NCI-H82 treated with DMSO at 0.1 percent for 48 hours (cell line): ENCODE results near the gene HPS5.

Experiments used
- DNase-seq: peaks from one replicate; lab custom pipeline; 2025; ENCODE audit not compliant: unreplicated experiment; lab: John Stamatoyannopoulos, UW

HPS5 gene

GRCh38 chr11:18321578-18321968, 367 bp downstream of the HPS5 start:
- DNase-seq = no peak

DNA sequence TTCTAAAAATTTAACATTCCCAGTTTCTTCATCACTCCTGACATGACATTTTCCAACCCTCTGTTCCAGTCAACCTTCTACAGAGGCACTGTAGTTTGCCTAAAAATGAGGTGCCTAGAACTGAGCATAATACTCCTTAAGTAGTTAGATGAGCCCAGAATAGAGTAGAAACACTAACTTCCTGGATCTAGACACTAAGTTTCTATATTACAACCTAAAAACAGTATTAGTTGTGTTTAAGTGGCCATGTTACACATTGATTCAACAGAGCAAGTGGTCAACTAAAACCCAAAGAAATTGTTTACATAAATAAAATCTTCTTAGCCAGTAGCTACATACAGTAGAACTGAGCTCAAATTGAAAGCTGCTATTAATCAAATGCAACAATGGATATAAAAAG, 1.3 kb downstream of the HPS5 start:
- DNase-seq = no peak

GRCh38 chr11:18319914-18320313, 2.0 kb downstream of the HPS5 start:
- DNase-seq = no peak

DNA sequence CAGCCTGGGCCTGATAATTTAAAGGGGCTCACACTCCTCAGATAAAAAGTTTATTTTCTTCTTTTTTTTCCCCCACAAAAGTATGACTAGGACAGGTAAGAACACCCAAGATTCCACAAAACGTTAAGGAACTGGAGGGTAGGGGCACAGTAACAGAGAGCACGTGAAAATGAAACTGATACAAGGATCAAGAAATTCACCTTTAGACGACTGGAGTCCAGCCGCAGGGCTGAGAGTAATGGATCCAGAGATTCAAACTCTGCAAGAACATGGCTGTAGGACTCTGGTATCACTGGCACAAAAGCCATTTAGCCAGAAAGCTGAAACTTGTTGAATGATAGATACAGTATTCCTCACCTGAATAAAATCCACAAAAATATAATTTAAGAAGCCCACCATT, 4.4 kb downstream of the HPS5 start:
- no peak for DNase-seq

DNA sequence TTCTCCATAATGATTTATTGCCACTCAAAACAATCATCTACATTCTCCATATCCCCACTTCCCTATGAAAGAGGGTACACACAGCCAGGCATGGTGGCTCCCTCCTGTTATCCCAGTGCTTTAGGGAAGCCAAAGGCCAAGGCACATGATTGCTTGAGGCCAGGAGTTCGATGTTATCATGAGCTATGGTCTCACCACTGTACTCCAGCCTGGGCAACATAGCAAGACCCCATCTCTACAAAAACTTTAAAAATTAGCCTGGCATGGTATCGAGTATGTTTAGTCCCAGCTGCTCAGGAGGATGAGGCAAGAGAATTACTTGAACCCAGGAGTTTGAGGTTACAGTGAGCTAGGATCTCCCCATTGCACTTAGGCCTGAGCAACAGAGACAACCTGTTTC, 6.0 kb downstream of the HPS5 start:
- no peak for DNase-seq

DNA sequence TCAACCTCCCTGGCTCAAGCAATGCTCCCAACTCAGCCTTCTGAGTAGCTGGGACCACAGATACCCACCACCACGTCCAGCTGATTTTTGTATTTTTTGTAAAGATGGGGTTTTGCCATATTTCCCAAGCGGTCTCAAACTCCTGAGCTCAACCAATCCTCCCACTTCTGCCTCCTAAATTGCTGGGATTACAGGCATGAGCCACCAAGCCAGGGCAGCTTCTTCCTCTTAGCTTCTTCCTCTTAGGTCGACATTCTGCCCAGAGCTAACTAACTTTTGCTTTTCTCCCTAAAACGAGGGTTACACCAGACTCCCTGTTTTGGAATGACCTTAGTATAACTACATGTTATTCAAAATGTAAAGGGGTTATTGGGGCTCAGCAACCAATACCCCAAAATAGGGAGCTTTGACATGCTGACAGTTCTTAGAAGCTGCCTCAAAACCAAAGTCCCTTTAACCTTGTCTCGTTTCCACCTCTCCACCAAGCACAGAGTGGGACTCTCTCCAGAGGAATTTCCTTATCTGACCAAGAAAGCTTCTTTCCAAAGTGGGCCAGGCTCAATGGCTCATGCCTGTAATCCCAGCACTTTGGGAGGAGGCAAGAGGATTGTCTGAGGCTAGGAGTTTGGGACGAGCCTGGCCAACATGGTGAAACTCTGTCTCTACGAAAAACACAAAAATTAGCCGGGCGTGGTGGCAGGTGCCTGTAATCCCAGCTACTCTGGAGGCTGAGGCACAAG, 7.0 kb downstream of the HPS5 start:
- no peak for DNase-seq

DNA sequence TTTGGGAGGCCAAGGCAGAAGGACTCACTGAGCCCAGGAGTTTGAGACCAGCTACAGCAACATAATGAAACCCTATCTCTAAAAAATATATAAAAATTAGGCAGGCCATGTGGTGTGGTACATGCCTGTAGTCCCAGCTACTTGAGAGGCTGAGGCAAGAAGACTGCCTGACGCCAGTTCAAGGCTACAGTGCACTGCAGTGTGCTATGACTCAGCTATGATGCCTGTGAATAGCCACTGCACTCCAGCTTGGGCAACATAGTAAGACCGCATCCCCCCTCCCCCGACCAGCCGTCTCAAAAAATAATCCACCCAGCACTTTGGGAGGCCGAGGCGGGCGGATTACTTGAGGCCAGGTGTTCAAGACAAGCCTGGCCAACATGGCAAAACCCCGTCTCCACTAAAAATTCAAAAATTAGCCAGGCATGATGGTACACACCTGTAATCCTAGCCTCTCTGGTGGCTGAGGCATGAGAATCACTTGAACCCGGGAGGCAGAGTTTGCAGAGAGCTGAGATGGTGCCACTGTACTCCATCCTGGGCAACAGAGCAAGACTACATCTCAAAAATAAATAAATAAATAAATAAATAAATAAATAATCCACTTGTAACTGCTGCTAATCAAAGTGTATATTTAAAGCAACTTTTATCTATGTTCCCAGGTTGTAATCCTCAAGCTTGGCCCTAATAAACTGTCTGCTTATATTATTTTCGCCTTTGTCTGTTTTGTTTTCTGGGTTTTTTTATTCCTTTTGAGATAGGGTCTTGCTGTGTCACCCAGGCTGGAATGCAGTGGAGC, 7.8 kb downstream of the HPS5 start:
- DNase-seq = no peak

DNA sequence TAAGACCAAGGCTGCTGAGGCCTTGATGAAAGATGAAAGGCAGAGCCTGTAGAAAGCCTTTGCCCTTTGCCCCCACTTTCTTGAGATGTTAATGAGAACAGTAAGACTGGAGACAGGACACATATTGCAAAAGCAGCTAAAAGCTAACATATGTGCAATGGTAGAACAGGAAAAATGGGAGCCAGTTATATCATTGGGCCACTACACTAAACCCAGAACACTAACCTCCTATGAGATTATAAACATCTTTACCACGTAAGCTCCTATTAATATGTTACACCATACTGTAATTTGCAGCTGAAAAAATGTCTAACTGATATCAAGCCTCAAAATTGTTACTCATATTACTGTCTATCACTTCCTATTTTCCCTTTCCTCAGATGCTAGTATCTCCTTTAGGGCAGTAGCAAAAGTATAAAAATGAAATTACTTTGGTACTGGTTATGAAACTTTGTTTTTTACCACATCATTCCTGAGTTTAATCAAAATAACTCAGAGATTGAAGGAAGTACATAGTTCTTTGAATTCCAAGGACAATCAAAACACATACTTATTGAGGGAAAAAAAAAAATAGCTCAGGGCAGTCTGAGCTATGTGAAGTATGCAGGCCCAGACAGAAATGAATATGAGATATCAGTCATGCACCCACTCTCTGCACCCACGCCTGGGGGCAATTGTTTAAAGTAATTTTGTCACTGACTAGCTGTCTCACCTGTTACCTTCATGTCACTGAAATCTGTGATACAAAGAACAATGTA, 9.1 kb downstream of the HPS5 start:
- DNase-seq = no peak

- DNase-seq = no peak
Observed at GRCh38 chr11:18312012-18312411, 9.9 kb downstream of the HPS5 start.

- no peak for DNase-seq
Observed at GRCh38 chr11:18310800-18311340, 11.1 kb downstream of the HPS5 start.

- DNase-seq = no peak
Observed at GRCh38 chr11:18309691-18310090, 12.2 kb downstream of the HPS5 start.

DNA sequence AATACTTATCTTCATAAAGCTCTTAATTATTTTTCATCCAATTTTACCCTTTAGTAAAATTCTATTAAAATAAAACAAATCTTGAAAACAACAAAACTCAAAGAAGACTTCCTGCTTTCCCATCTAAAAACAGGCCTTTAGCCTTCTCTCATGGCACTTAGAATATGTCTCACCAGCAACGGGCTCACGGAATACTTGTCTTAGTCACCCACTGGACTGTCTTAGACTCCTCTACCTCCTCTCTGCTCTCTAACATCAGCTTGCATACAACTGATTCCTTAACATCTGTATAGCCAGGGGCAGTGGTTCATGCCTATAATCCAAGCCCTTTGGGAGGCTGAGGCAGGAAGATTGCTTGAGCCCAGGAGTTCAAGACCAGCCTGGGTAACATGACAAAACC, 13.7 kb downstream of the HPS5 start:
- no peak for DNase-seq

- DNase-seq = no peak
Observed at GRCh38 chr11:18307461-18308139, 14.3 kb downstream of the HPS5 start.

DNA sequence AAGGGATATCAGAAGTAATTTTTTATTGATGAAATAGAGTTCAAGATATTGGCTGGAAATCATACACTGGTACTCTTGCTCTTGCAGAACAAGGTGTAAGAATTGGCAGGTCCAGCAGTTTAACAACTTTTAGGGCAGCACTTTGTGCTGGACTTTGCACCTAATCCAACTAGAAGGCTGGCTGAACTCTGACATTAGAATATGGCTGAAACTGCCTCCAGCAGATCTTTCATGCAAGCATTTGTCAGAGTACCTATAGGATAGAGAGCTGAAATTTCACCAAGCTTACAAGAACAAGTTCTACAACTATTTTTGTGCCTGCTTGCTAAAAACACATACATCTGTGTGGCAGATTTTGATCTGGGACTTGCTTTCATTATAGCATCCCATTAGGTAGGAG, 17.2 kb downstream of the HPS5 start:
- DNase-seq = no peak

DNA sequence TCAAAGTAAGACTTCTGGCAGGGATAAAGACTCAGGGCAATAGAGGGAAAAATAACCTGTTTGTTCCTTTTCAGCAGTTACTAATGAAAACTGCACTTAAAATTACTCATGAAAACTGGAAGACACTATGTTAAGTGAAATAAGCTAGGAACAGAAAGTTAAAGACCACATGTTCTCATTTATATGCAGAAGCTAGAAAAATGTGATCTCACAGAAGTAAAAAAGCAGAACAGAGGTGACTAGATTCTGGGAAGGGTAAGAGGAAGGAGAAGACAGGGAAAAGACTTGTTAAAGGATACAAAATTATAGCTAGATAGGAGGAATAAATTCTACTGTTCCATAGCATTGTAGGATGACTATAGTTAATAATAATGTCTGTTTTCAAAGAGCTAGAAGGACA, 22.2 kb downstream of the HPS5 start:
- no peak for DNase-seq

GRCh38 chr11:18295316-18295715, 26.6 kb downstream of the HPS5 start:
- DNase-seq = no peak

GRCh38 chr11:18294862-18295261, 27.1 kb downstream of the HPS5 start:
- DNase-seq = no peak

DNA sequence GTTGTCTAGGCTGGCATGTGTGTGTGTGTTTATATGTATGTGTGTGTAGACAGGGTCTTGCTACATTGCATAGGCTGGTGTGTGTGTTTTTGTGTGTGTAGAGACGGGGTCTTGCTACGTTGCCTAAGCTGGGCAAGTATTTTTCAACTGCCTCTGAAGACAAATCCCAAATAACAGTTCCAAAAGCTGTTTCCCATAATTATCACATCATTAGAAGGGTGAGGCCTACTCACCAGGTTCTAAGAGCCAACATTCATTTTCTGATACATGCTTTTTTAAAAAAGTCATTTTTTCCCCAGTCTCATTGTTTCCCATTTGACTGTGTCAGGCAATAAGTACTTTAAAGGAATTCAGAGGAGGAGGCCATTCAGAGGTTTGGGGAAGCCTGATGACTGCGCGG, 33.0 kb downstream of the HPS5 start:
- DNase-seq = no peak

DNA sequence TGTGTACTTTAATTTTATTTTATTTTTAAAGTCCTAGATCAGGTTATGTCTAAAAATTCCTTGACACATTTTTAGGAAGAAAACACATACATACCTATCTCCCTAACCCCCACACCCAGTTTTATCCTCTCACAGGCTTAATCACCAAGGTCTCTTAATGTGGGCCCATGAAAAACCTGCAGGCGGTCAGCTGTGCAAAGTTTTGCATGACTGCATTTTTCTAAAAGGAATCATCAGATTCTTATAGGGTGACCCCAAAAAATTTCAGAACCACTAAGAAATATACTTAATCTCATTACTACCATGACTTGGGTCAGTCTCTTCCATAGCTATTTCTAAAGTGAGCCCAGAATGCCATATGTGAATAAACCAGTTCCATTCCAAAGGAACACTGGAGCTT, 36.1 kb downstream of the HPS5 start:
- no peak for DNase-seq

DNA sequence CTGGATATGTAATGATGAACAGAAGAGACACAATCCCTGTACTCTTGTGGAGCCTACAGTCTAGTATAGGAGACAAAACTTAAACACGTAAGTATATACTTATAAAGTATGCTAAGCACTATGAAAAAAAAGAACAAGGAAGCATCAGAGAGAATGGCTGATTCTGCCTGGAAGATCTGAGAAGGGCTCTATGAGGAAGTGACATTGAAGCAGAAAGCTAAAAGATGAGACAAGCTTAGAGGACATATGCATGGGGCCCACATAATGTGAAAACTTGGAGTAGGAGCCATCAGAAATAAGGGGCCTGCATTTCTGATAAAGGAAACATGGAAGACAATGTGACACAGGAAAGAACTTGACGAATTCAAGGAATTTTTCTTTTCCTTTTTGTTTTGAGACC, 39.3 kb downstream of the HPS5 start:
- DNase-seq = no peak

GRCh38 chr11:18280438-18281045, 41.4 kb downstream of the HPS5 start:
- no peak for DNase-seq
